HT-29 (cell line): Measurements from ENCODE around the gene ATIC. TPM values are rescaled to one million over a fixed set of nuclear protein-coding genes. Genes with fewer than 3 reads are reported as not detected.
"Not testable (repeated sequence)": the region's sequence is repeated elsewhere in the genome, so short reads cannot be mapped to it uniquely, and the experiment has no call there.

Source experiments
- DNase-seq: peaks from one replicate; pipeline ENCODE4 v3.0.0-alpha.2; 2015; ENCODE audit warnings: low spot score
- total RNA-seq: library from RNA; depleted of rRNA; stranded (reverse); fragments of >200 nt; shearing (Covaris generic); gene quantifications from 2 replicates; pipeline ENCODE4 v1.2.3, GENCODE V29; 2014; rRNA removed

The ATIC gene
- 15.4 and 29.2 TPM in 2 replicates for total RNA-seq

DNA sequence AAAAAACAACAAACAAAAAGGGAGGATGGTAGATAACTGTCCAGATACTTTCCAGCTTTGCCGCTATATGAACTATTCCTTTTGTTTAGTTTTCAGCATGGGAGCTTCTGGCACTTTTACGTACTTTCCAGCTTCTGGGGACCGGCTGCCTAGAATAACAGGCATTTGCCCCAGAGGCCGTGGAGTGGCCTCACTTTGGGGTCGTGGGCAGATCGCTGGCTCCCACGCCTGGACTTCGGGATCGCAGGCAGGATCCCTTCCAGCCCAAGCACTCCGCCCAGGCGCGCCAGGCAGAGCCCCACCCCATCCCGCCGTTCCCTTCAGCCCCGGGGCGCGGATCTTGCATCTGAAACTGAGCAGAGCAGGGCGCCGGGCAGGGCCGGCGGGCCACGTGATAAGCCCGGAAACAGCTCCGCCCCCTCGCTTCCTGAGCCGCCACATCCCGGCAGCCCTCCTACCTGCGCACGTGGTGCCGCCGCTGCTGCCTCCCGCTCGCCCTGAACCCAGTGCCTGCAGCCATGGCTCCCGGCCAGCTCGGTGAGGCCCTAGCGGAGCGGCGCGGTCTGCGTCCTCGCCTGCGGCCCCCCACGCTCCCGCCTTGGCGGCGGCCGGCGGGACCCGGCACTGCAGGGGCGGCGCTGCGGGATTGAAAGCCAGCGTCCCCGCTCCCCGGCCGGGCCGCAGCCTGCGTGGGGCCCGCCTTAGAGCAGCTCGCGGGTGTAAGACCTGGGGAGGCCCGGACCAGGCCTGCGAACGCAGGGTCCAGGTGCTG lies at the start of gene ATIC:
ATIC (plus strand) TSS at position 435 of the 772 bp plus-strand sequence; CDS start at position 519, 84 bp downstream.
- peak; percentile 94 for DNase-seq

DNA sequence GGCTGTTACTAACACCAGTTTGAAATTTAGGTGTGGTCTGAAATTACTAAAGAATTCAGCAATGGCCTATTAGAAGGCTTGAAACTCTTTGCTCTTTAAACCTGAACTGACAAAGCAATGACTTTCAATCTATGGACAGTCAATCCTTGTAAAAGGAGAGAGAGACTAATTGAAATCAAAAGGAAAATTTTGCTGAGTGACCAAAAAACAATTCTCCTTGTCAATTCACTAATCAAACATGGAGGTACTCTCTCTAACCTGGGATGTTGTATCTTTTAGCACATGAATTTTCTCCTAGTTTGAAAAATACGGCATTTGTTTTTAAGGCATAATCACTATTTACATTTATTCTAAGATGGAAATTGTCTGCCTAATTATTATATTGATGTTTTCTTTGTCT lies 49.6 kb upstream of the ATIC start:
- DNase-seq: no peak

DNA sequence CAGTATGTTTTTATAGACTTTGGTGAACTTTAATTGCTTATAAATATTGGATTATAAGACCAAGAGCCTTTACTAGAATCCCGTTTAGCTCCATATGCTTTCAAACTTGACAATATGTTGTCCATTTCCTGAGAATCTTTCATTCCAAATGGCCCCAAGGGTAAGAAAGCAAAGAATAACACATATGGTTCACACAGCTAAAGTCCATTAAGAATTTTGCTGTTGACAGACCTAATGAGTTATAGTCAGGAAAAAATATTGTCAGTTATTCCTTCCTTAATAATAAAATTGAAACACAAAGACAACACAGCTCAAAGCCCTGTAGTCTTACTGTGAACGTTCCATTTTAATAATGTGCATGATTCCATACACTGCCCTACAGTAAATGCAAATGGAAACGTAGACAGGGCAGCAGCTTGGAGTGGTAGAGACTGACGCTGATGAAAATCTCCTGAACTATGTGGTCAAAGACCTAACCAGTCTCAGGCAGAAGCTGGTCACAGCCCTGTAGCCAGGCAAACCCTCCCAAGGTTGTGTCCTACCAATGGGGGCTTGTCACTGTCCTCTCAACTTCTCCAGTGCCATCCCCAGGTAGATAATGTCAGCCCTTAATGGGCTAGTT lies 49.0 kb upstream of the ATIC start:
- no peak for DNase-seq

DNA sequence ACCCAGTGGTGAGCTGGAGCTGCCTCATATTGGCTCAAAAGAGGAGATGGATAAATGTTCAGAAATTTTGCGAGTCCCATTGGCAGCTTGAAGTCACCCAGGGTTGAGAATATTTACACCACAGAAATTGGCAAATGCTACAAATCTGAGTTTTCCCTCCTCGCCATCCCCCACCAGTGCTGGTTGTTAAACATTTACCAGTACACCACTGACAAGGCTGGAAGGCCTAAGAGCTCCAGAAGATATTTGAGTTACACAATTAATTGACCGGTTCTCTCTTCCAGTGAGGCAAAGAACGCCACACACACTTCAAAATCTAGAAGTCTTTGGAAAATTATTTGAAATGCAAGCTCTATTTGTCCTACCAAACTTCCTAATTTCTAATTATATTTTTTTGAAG lies 47.5 kb upstream of the ATIC start:
- DNase-seq: no peak

DNA sequence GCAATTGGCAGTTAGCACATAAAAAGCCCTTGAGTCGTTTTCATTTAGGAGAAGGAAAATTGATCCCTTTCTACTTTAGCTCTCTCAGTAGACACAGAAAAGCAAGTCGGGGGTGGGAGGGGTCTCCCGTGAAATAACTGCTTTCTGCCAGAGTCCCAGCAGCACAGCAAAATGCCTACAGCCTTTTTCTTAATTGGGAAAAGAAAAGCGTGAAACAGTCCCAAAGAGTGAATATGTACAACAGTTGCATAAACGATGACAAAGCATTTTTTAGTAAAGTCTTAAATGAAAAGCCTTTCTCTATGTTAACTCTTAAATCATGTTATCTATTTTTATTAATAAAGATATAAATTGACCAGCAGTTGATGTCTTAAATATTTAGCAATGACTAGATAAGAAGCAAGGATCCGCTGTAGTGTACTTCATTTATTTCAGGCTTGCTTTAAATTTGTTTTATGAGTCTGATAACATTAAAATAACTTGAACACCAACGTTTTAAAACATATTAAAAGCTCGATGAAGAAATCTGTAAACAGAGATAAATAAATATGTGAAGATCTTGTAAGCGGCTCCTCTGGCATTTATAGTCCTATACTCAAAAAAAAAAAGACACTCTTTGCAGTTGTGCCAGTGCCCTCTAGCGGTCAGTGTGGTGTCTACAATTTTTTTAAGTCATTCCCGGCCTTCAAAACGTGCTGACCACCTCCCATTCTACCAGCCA lies 42.3 kb upstream of the ATIC start:
- DNase-seq: peak; percentile 81

DNA sequence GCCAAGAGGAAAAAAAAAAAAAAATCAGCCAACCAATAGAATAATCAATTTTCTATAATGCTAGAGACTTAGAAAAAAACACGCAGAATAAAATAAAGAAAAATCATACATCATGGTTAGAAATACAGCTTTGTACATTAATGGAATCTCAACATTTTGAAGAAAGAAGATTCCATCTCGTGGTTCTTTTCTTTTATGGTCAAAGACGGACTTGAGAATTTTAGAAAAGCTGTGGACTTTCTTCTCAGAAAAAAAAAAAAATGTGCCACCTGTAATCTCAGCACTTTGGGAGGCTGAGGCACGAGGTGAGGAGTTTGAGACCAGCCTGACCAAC lies 41.8 kb upstream of the ATIC start:
- no peak for DNase-seq

DNA sequence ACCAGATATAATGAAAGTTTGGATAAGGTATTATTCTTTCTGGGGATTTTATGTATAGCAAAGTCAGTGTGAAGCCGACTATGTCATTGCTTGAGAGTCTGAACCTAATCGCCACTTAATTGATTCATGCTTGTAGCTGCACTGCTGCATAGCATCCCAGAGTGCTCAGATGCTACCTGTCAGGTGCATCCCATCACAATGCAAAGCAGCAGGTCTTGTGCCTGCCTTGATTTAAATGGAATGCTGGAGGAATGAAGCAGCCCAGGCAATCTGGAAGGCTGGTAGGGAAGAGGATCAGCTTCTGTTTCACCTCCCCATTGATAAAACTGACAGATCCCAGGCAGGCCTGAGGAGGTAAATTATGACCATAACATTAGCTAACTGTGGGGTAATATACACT lies 40.4 kb upstream of the ATIC start:
- no peak for DNase-seq

DNA sequence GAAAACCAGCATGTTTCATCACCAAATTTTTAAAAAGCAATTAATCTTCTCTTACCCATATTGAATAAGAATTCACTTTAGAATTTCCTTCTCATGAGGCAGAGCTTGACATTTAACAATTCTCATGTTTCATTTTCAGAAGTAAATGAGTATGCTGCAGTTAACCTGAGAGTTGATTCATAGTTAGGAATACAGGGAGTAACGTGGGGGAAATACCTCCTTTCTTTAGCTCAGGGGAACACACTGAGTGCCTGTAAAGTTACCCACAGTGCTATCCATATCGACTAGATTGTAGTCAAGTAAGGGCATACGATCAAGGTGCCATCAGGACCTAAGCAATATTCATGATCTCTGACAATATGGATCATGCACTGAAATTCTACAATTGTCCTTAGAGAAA lies 38.9 kb upstream of the ATIC start:
- no peak for DNase-seq

DNA sequence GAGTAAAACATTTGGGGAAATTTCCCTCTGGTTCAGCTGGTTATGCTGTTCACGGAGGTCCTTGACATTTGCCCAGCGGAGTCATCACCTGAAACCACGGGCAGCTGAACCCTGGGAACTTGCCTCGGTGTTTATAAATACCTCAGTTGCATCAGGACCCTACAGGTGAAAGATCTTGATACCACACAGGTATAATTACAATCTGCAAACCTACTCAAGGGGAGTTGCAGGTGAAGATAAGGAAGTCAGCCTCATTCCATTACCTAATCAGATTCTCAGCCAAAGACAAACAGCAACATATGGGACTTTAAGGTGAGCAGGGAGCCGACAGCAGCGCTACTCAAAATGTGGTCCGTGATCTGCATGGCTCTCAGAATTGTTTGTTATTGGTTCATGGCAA lies 37.0 kb upstream of the ATIC start:
- no peak for DNase-seq

DNA sequence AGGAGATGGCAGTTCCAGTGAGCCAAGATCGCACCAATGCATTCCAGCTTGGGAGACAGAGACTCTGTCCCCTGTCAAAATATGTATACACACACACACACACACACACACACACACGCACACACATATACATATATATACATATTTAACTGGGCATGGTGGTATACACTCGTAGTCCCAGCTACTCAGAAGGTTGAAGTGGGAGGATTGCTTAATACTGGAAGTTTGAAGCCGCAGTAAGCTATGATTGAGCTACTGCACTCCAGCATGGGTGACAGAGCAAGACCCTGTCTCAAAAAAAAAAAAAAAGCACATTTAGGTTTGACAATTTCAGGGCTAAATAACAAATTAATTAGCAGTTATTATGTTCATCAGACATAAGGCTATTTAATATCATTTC lies 36.0 kb upstream of the ATIC start:
- no peak for DNase-seq

DNA sequence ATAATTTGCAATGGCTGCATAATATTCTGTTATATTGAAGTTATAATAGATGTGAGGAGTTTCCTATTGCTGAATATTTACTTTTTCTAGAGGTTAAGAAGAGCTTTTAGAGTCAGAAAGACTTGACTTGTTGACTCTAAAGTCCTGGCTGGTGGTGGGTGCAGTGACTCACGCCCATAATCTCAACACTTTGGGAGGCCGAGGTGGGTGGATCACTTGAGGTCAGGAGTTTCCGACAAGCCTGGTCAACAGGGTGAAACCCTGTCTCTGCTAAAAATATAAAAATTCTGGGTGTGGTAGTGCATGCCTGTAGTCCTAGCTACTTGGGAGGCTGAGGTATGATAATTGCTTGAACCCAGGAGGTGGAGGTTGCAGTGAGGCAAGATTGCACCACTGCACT lies 33.9 kb upstream of the ATIC start:
- DNase-seq: no peak

DNA sequence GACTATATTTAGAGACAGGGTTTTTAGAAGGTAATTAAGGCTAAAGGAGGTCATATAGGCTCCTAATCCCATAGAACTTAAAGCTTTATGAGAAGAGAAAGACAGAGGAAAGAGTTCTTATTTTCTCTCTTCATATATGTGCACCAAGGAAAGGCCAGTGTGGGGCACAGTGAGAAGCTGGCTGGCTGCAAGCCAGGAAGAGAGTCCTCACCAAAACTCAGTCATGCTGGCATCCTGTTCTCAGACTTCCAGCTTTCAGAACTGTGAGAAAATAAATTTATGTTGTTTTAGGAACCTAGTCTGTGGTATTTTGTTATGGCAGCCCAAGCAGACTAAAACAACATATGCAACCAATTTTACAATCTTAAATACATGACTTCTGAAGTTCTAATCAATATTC lies 31.5 kb upstream of the ATIC start:
- DNase-seq: no peak

DNA sequence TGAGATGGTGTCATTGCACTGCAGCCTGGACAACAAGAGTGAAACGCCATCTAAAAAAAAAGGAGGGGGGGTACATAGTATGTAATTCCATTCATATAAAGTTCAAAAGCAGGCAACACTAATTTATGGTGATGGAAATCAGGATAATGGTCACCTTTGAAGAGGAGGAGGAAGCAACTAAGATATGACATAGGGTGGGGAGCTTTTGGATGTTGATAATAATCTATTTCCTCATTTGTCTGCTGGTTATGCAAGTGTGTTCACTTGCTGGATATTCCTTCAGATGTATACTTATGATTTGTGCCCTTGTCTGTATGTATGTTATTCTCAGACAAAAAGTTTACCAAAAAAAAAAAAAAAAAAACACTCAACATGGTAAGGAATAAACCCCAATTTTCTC lies 28.6 kb upstream of the ATIC start:
- DNase-seq: no peak

DNA sequence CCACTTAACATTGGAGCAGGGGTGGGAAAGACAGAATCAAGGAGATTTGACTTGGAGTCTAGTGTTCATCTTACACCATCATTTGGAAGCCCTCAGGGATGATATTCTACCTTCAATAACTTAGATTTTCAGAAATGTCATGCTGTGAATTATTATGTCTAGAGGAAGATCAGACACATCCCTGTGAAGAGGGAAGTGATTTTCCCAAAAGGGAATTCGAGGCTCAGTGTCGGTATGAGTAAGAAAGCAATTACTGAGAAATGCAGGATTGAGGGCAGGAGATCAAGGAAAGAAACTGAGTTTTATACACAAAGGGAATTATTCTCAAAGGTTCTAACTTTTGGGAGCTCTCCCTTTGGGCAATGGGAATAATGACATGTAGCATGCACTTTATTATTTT lies 25.6 kb upstream of the ATIC start:
- no peak for DNase-seq

DNA sequence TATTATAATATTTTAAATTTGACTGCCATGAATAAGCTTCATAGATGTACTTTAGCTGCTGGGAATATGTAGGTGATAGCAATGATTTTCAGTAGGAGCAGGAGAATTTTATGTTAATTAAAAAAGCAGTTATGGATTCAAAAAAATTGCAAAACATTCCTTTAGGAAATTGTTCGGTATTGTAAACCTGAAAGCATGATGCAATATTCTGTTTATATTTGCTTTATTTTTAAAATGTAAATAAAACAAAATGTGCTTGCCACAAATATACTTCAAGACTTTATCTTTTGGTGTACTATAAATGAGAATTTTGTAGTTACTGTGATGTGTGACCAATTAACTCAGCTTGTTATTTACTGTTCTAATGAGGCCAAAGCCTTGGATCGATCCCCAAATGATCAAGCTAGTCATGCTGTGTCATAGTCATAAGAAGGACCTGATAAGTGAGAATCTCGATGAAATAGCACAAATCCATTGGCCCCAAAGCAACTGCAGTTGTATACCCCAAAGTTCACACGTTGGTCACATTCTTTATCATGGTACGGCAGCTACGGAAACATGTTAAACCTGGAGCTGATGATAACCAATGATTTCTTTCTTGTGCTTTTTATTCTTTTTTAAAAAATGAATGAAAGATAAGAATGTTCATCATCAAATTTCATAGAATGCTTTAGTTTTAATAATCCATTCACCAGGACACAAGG lies 23.6 kb upstream of the ATIC start:
- DNase-seq: no peak

DNA sequence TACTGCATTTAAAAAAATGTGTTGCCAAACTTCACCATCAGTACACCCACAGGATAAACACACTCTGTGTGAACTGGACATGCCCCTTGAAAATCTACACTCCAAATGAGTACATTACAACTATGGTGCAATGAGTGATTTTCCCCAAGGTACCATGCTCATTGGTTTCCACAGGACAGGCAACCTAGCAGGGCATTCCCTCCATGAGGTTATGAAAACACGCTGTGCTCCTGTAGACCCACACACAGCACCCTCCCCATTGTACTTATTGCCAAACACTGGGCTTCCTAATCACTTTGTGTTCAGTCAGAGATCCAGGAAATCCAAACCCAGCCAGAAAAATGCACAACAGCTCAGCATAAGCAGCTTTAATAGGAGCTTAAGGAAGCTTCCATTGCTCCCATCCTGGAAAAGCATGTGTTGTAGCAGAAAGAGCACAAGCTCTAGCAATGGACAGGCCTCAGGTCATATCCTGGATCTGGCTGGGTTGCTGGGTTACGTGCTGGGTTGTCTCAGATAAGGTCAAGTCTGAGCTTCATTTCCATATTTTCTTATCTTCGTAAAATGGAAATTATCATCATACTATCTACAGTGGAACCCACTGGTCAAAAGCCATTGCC lies 20.8 kb upstream of the ATIC start:
- DNase-seq: no peak

DNA sequence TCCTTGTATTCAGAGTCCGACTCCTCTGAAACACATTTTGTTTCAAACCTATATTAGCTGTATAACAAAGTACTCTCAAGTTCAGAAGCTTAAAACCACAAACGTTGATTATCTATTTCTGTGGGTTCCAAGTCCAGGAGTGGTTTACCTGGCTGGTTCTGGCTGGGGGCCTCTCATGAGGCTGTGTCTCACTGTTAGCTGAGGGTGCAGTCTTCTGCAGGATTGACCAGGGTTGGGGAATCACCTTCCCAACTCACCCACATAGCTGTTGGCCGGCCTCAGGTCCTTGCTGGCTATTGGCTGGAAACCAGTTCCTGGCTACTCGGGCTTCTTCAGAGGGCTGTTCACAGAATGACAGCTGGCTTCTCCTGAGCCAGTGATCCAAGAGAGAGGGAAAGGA lies 18.0 kb upstream of the ATIC start:
- DNase-seq: no peak

DNA sequence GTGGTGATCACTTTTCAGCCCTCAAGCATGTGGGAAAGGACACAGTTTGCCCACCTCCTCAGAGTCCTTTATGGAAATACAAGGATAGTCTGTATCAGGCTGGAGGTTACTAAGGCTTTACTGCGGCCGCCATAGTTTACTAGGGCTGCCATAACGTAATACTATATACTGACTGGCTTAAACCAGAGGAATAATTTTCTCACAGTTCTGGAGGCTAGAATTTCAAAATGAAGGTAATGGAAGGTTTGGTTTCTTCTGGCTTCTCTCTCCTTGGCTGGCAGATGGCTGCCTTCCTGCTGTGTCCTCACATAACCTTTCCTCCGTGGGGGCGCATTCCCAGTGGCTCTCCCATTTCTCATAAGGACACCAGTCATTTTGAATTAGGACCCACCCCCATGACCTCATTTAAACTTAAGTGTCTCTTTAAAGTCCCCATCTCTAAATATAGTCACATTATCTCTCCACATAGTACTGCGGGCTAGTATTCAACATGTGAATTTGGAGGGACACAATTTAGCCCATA lies 12.5 kb upstream of the ATIC start:
- DNase-seq: no peak

DNA sequence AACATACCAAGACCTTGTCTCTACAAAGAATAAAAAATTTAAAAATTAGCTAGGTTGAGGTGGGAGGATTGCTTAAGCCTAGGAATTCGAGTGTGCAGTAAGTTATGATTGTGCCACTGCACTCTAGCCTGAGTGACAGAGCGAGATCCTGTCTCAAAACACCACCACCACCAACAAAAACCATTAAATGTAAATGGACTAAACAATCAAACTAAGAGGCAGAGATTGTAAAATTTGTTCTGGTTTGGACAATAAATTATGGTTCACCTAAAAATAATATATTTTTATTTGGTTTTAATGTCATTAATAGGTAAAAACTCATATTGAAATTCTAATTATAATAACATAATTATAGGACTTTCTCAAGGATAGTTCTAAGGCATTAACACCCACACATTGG lies 9.9 kb upstream of the ATIC start:
- DNase-seq: no peak

DNA sequence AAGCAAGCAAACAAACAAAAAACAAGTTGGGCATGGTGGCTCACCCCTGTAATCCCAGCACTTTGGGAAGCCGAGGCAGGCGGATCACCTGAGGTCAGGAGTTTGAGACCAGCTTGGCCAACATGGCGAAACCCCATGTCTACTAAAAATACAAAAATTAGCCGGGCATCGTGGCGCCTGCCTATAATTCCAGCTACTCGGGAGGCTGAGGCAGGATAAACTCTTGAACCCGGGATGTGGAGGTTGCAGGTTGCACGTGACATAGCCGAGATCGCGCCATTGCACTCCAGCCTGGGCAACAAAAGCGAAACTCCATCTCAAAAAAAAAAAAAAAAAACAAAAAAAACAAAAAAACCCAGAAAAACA lies 617 bp upstream of the ATIC start:
- DNase-seq: not testable (repeated sequence)

DNA sequence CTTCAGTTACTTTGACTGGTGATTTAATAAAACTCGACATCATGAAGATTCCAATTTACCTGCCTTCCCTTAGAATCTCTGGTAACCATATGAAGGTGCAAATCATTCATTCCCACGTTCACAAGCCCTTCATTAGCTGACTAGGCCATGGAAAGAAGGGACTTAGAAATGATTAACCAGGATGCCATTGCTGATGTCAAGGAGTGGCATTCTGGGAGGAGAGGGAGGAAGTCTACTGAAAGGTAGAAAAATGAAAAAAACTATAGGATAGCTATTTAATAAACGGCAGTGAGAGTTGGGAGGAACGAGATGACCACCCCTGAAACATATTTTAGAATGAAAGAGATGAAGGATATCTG lies 1.4 kb downstream of the ATIC start:
- no peak for DNase-seq

DNA sequence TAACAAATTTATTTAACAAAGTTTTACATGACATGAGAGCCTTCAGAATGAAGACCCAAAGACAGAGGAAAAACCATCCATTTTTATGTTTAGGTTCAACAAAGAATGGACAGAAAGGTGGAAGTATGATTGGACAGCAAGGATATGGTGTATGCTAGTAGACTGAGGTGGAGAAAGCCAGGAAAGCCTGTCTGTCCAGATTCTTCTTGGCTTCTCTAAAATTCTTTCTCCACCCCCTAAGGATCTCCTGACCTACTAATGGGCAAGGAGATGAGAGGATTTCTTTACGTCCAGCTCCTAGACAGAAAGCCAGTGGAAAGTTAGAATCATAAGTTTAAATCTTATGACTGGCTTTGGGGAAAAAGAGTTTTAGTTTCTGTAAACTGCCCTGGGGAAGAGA lies 3.0 kb downstream of the ATIC start:
- peak; percentile 50 for DNase-seq
